Large intestine (tissue), 3 donors: ENCODE data around the gene VIPR2. TPM values are rescaled to one million over a fixed set of nuclear protein-coding genes. Genes with fewer than 3 reads are reported as not detected.
"Not testable (repeated sequence)": the region's sequence is repeated elsewhere in the genome, so short reads cannot be mapped to it uniquely, and the experiment has no call there.

ENCODE experiments used
- DNase-seq, 2 donors: peaks; one replicate each; pipeline versions ENCODE4 v3.0.0 to v3.0.0-alpha.2; 2013
- H3K27ac ChIP-seq: one replicate; pipeline ENCODE4 v1.5.1; 2013; ENCODE audit warnings: low read length
- H3K27me3 ChIP-seq: 2 replicates; pipeline ENCODE4 v1.6.1; 2013; ENCODE audit warnings: low read length; ENCODE audit not compliant: control insufficient read depth, insufficient read depth
- H3K36me3 ChIP-seq: 2 replicates; pipeline ENCODE4 v1.6.1; 2013; ENCODE audit warnings: low read length; ENCODE audit not compliant: control insufficient read depth, insufficient read depth
- H3K4me1 ChIP-seq: one replicate; pipeline ENCODE4 v1.6.1; 2013; ENCODE audit warnings: low read length; ENCODE audit not compliant: control insufficient read depth, insufficient read depth
- H3K4me3 ChIP-seq: one replicate; pipeline ENCODE4 v1.5.1; 2013; ENCODE audit warnings: low read length
- H3K9me3 ChIP-seq: one replicate; pipeline ENCODE4 v1.6.1; 2013; ENCODE audit warnings: mild to moderate bottlenecking, low read depth, low read length, moderate library complexity; ENCODE audit not compliant: control insufficient read depth
- WGBS: methylation state at CpG from one replicate; pipeline ENCODE4 v1.1.5; 2013; ENCODE audit warnings: low lambda C conversion rate; ENCODE audit not compliant: insufficient coverage; 5-methylcytosine and 5-hydroxymethylcytosine counted together
- polyA plus RNA-seq: library from polyadenylated mRNA; unstranded; fragments of 120-200 nt; gene quantifications from one replicate; pipeline ENCODE4 v1.2.1, GENCODE V29; 2013

VIPR2 gene
- polyA plus RNA-seq, 1 donor, result 1.4 TPM

DNA sequence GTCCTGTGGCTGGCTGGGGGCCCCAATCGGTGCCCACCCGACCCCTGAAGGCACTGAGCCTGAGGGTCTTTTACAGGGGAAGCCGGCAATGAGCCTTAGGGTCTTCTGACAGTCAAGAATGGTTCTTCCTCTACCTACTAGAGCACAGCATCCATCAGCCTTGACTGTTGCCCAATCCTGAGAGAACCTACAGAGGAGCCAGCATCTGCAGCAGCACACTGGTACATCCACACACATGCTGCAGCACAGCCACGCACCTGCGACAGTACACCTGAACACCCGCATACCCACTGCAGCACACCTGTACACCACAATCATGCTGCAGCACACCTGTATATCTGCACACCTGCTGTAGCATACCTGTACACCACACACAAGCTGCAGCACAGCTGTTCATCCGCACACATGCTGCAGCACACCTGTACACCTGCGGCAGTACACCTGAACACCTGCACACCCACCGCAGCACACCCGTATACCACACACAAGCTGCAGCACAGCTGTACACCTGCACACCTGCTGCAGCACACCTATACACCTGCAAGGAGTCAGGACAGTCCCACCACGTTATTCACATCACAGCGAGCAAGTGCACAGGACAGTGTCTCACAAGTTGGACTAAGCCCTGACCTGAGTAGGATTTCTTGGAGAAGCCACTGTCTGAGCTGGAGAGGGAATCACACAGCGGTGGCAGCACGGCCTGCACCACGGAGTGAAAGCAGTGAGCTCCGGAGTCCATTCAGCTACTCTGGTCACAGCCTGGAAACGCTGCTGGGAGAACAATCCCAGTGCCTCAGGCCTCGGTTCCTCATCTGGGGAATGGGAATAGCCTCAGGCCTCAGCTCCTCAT is 56.4 kb downstream of the VIPR2 start:
- no peaks in the 10 kb centered on the region for H3K4me1 ChIP-seq
- no peaks in the 10 kb centered on the region for H3K36me3 ChIP-seq
- H3K27ac ChIP-seq, result no peak overlapping the region
- DNase-seq, result no peak
- H3K4me3 ChIP-seq, result no peak overlapping the region
- no peaks in the 10 kb centered on the region for H3K9me3 ChIP-seq
- H3K27me3 ChIP-seq, result no peaks in the 10 kb centered on the region
- WGBS, result no CpG with 5 or more reads among the region's 18 CpGs

DNA sequence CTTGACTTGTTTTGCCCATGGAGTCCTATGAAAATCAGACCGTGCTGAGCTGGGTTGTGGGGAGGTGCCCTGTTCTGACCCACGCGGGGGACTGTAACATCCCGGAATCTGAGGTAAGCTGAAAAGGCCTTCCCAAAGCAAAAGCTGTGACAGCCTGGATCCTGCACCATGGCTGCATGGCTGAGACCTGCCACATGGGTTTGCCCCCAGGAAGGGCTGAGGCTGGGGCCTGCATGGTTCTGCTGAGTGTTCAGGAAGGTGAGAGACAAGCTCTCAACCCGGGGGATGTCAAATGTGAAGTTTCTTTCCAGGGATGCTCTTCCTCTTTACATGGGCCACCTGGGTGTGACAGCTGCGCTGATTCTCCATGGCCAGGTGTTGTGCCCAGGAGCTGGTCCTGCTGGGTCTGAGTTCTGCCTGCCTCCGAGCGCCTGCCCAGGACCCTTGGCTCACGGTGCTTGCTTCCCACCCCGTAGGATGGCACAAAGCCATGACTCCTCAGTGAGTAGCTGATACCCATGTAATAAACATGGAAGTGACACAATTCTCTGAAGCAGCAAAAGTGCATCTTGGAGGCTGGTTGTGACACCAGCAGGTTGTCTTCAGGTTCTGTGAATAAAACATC is 58.3 kb downstream of the VIPR2 start:
- Histone ChIP-seq H3K36me3 (no peaks in the 10 kb centered on the region), H3K27me3 (no peaks in the 10 kb centered on the region), H3K4me1 (no peaks in the 10 kb centered on the region), H3K27ac (no peak overlapping the region), H3K4me3 (no peak overlapping the region), H3K9me3 (no peaks in the 10 kb centered on the region)
- DNase-seq, result no peak
- no CpG with 5 or more reads among the region's 10 CpGs for WGBS

DNA sequence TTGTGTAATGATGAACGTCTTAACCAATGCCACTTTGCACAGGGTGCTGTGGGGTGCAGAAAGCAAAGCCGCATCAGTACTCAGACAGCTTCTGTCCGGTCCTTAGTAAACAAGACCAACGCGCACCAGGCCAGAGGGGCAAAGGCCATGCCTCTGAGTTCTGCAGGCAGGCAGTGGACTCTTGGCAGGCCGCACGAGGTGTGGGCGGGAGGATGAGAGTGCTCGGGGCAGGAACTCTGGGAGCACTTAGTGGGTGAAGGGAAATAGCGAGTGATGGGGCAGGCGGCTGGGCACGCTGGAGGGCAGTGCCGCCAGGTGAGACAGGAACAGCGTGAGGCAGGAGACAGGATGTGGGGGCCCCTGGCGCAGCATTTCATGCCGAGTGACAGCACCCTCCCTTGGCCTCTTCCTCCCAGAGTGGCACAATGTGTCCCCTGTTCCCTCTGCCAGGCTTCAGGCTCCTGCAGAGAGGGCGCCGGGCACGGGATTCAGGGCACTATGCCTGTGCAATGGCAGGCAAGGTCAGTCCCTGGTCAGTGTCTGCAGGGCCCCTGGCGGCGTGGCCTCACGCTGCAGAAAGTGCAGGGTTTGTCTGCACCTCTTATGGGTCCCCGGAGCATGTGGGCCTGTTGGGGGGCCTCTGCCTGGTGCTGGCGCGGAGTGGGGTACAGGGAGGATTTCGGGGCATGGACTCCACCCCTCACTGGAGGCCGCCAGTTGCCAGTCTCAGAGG is 60.4 kb downstream of the VIPR2 start:
- Histone ChIP-seq H3K36me3 (no peaks in the 10 kb centered on the region), H3K4me1 (no peaks in the 10 kb centered on the region), H3K4me3 (no peak overlapping the region), H3K9me3 (no peaks in the 10 kb centered on the region), H3K27me3 (no peaks in the 10 kb centered on the region), H3K27ac (no peak overlapping the region)
- no CpG with 5 or more reads among the region's 27 CpGs for WGBS
- DNase-seq, result no peak

DNA sequence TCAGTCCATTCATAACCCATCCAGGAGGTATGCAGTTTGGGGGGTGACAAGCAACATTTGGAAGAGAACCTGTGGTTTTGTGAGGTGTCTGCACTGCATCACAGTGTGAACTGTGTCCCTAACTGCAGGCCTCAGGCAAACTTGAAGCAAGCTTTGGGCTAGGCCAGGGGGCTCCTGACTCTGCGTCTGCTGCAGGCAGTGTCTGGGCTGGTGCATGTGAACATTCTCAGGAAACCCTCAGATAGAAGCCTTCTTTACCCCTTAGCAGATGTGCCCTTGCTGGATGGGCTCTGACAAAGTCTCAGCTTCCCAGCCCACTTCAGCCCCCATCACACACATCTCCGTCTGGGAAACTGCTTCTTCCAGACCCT is 61.0 kb downstream of the VIPR2 start:
- Histone ChIP-seq H3K9me3 (no peaks in the 10 kb centered on the region), H3K36me3 (no peaks in the 10 kb centered on the region), H3K4me1 (no peaks in the 10 kb centered on the region), H3K27ac (no peak overlapping the region), H3K27me3 (no peaks in the 10 kb centered on the region), H3K4me3 (no peak overlapping the region)
- DNase-seq, result no peak
- no CpG with 5 or more reads among the region's 2 CpGs for WGBS

DNA sequence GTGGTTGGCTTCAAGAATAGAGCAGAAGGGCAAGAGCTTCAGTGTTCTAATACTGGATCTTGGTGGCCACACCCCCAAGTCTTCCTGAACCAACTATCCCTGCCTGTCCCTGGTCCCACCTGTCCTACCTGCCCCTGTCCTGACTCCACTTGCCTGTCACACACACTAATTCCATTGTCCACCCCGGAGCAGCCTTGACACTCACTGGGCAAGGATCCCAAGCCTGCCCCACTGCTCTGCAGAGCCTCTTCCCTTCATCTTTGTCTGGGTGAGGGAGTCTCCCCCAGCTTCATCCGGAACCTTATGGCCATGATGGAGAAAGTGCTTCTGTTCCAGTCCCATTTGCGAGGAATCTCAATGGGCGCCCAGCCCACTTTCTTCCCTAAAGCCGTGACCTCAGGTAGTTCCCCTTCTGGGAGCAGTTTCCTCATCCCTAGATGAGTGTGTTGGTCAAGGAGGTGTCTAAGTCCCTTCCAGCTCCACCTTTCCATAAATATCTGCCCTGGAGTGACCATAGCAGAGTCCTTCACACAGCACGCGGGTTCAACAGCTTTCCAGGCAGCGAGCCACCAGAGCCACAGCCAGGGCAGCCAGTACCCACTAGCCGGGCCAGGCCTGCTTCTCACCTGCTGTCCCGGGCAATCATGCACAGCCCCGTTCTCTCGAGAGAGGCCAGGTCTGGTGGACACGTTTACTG is 61.5 kb downstream of the VIPR2 start:
- H3K9me3 ChIP-seq, result no peaks in the 10 kb centered on the region

DNA sequence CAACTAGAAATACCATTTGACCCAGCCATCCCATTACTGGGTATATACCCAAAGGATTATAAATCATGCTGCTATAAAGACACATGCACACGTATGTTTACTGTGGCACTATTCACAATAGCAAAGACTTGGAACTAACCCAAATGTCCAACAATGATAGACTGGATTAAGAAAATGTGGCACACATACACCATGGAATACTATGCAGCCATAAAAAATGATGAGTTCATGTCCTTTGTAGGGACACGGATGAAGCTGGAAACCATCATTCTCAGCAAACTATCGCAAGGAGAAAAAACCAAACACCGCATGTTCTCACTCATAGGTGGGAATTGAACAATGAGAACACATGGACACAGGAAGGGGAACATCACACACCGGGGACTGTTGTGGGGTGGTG is 62.6 kb downstream of the VIPR2 start:
- not testable (repeated sequence) for DNase-seq, H3K27ac ChIP-seq, H3K9me3 ChIP-seq, H3K27me3 ChIP-seq, H3K36me3 ChIP-seq, H3K4me1 ChIP-seq, H3K4me3 ChIP-seq
- WGBS, result no CpG with 5 or more reads among the region's 5 CpGs

More for the DNA sequence above, 61.5 kb downstream of the VIPR2 start:
- H3K36me3 ChIP-seq, result no peaks in the 10 kb centered on the region
- no peak for DNase-seq
- H3K27me3 ChIP-seq, result no peaks in the 10 kb centered on the region
- H3K27ac ChIP-seq, result no peak overlapping the region
- no peak overlapping the region for H3K4me3 ChIP-seq
- H3K4me1 ChIP-seq, result no peaks in the 10 kb centered on the region
- no CpG with 5 or more reads among the region's 13 CpGs for WGBS

DNA sequence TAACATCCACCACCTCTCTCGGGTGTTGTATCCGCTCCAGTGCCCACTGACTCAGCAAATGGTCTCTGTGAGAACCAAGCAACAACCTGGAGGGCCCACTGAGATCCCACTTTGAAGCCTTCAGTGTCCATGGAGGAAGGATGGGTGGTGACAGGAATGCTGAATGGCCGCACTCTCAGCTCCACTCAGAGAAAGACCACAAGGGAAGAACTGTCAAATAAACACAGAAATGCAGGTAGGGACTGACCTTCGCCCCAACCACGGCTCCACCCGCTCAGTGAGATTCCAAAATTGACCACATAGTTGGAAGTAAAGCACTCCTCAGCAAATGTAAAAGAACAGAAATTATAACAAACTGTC is 65.8 kb downstream of the VIPR2 start:
- Histone ChIP-seq H3K4me3 (no peak overlapping the region), H3K9me3 (no peaks in the 10 kb centered on the region), H3K4me1 (no peaks in the 10 kb centered on the region), H3K36me3 (no peaks in the 10 kb centered on the region), H3K27ac (no peak overlapping the region), H3K27me3 (no peaks in the 10 kb centered on the region)
- WGBS, result 73% methylated on average over 2 of the region's 6 CpGs
- DNase-seq, result no peak

DNA sequence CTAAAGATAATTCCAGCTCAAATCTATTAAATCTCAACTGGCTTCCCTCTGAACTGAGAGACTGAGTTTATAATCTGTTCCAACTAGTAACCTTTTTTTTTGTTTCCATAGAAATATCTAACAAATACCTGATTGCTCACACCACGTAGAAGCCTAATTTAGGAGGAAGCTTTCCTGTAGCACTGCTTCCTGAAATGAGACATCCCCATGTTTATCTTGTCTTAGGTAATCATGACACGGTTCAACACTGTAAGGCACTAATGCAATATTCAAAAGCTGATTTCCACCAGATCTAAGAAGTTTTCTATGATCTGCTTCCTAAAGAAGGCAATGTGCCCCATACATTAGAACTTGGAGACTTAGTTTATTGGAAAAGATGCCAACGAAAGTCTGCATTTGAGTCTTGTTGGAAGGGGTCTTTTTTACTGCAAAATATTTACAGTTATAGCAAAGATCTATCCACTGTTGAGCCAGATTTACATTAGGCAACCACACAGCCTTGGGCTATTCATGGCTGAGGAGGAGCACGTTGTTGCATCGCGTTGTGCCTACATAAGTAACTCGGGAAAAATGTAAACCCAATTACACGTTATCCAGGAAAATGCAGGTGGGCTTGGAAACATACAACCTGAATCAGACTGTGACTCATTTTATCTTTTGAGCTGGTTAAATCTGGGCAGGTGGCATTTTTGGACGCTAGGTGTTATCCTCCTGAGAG is 66.3 kb downstream of the VIPR2 start:
- Histone ChIP-seq H3K4me1 (no peaks in the 10 kb centered on the region), H3K36me3 (no peaks in the 10 kb centered on the region), H3K4me3 (no peak overlapping the region), H3K27me3 (no peaks in the 10 kb centered on the region), H3K27ac (no peak overlapping the region), H3K9me3 (no peaks in the 10 kb centered on the region)
- WGBS, result 60% methylated on average over 2 of the region's 9 CpGs
- DNase-seq, result no peak

DNA sequence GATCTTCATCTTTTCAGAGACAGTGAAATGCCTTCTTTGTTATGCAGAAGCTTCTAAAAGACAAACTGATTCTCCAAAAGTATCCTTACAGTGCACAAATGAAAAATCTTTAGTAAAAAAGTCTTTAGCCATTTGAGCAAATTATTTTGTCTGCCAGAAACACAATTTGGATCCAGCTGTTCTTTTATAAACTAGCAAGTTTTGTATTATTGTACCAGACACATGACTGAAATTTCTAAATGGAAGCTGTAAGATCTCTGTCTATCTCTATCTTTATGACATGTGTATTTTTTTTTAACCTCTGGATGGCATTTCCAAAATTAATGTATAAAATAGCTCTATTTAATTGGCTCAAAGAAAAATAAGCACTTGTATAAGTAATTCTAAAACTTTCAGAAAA is 68.3 kb downstream of the VIPR2 start:
- H3K9me3 ChIP-seq, result no peaks in the 10 kb centered on the region
- H3K4me3 ChIP-seq, result no peak overlapping the region
- no peaks in the 10 kb centered on the region for H3K27me3 ChIP-seq
- no peak overlapping the region for H3K27ac ChIP-seq
- no peak for DNase-seq
- H3K4me1 ChIP-seq, result no peaks in the 10 kb centered on the region
- no peaks in the 10 kb centered on the region for H3K36me3 ChIP-seq
